Measurements from ENCODE around the gene IGSF9. TPM values are rescaled to one million over a fixed set of nuclear protein-coding genes. Genes with fewer than 3 reads are reported as not detected.

Gene IGSF9, protein sequence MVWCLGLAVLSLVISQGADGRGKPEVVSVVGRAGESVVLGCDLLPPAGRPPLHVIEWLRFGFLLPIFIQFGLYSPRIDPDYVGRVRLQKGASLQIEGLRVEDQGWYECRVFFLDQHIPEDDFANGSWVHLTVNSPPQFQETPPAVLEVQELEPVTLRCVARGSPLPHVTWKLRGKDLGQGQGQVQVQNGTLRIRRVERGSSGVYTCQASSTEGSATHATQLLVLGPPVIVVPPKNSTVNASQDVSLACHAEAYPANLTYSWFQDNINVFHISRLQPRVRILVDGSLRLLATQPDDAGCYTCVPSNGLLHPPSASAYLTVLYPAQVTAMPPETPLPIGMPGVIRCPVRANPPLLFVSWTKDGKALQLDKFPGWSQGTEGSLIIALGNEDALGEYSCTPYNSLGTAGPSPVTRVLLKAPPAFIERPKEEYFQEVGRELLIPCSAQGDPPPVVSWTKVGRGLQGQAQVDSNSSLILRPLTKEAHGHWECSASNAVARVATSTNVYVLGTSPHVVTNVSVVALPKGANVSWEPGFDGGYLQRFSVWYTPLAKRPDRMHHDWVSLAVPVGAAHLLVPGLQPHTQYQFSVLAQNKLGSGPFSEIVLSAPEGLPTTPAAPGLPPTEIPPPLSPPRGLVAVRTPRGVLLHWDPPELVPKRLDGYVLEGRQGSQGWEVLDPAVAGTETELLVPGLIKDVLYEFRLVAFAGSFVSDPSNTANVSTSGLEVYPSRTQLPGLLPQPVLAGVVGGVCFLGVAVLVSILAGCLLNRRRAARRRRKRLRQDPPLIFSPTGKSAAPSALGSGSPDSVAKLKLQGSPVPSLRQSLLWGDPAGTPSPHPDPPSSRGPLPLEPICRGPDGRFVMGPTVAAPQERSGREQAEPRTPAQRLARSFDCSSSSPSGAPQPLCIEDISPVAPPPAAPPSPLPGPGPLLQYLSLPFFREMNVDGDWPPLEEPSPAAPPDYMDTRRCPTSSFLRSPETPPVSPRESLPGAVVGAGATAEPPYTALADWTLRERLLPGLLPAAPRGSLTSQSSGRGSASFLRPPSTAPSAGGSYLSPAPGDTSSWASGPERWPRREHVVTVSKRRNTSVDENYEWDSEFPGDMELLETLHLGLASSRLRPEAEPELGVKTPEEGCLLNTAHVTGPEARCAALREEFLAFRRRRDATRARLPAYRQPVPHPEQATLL
- 12.4 TPM for total RNA-seq

DNA sequence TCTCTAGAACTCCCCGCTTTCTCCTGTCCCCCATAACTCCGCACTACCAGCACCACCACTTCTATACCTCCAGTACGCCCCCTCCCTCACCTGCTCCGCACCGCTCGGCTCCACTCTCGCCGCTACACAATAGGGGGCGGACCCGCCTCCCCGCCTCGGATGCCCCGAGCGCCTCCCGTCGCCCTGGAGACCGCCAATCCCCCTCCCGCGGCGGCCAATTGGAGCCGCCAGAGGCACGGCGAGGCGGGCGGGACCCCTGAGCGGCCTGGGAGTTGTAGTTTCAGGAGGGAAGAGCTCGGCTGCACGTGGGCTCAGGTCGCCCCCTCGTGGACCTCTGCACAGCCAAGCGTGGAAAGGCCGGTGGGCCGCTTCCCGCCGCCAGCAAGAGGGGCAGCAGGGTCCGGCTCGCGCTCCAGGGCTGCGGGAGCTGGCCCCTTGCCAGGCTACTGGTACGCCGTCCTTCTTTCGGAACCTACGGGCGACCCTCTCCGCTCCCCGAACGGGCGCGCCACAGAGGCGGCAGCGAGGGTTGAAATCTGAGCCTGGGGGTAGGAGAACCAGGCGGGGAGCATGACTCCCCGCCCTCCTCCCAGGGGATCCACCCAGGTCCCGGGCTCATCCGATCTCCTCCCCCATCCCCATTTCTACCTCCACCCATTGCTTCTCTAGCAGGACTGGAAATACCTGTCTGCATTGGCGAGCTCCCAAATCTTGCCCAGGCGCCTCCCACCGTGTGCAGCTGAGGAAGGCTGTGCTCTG, at the start of gene IGSF9:
Gene IGSF9, minus strand, starts transcription at position 131 of the 759 bp plus-strand sequence. CDS start 2,159 bp downstream, outside the sequence.
- DNase-seq (ENCODE audit: low spot score), result peak; percentile 86

DNA sequence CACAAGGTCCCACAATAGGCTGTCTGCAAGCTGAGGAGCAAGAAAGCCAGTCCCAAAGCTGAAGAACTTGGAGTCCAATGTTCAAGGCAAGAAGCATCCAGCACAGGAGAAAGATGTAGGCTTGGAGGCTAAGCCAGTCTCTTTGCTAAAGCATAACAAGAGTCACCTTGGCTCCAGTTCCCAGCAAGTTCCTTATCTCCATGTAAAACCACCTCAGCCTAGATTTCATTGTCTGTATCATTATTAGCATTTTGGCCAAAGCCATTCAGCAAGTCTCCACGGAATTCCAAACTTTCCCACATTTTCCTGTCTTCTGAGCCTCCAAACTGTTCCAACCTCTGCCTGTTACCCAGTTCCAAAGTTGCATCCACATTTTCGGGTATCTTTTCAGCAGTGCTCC, 49.5 kb upstream of the IGSF9 start:
- no peak for DNase-seq (ENCODE audit: low spot score)

DNA sequence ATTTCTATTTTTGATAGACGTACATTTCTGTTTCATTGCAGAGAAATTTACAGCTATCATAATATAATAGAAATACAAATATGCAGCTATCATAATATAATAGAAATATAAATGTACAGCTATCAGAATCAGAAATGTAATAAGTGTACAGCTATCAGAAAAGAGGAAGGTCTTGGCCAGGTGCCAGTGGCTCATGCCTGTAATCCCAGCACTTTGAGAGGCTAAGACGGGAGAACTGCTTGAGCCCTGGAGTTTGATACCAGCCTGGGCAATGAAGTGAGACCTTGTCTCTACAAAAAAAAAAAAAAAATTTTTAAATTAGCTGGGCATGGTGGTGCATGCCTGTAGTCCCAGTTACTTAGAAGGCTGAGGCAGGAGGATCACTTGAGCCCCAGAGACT, 48.5 kb upstream of the IGSF9 start:
- DNase-seq (ENCODE audit: low spot score), result no peak

DNA sequence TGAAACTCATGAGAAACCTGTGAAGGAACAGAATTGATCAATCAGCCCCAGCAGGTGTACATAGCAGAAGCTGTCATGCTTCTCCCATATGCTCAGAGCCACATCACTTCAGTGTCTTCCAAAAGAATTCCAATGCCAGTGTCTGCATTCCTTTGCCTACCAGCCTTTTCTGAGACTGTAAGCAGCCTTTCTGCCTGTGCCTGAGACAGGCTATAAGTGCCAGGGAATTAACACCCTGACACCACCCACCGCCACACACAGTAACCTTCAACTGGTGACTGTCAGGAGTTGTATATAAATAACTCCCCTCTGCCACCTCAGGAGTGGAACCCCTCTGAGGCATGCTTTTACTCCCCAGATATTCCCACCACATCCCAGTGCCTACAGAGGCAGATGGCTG, 46.7 kb upstream of the IGSF9 start:
- no peak for DNase-seq (ENCODE audit: low spot score)

DNA sequence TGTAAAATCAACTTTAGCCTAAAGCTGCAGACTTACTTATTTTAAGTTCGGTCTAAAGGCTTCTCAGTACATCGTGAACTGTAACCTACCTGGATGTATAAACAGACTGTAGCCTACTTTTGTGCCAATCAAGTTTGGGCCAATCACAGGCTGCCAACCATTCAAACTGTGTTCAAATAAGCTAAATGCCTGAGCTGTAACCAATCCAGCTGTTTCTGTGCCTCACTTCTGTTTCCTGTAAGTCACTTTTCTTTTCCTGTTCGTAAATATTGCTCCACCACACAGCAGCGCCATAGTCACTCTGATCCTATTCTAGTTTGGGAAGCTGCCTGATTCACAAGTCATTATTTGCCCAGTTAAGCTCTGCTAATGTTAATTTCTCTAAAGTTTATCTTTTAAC, 46.1 kb upstream of the IGSF9 start:
- no peak for DNase-seq (ENCODE audit: low spot score)

DNA sequence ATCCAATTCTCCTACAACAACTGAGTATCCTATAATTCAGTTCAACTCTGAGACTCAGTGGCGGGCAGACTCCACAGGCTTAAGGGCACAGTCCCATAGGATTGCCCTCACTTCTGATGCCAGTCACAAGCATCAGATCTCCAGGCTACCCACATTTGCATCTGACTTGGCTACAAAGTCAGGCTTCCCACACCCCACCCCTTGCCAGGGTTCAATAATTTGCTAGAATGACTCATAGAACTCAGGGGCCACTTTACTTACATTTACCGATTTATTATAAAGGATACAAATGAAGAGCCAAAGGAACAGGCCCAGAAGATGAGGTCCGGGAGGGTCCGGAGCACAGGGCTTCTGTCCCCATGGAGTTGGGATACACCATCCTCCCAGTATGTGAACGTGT, 44.6 kb upstream of the IGSF9 start:
- no peak for DNase-seq (ENCODE audit: low spot score)

DNA sequence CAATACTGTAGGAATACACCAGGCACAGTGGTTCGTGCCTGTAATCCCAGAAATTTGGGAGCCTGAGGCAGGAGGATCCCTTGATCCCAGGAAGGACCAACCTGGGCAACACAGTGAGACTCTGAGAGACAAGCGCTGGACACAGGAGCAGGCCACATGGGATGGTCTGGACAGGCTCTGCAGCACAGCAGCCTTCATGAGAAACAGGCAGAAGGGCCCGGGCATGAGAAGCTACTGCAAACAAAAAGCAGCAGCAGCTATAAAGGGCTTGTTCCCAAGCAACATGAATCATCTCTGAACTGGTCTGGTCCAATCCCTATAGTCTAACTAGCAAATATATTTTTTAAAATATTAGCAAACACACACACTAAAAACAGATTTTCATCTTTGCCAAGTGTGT, 44.2 kb upstream of the IGSF9 start:
- DNase-seq (ENCODE audit: low spot score), result no peak

DNA sequence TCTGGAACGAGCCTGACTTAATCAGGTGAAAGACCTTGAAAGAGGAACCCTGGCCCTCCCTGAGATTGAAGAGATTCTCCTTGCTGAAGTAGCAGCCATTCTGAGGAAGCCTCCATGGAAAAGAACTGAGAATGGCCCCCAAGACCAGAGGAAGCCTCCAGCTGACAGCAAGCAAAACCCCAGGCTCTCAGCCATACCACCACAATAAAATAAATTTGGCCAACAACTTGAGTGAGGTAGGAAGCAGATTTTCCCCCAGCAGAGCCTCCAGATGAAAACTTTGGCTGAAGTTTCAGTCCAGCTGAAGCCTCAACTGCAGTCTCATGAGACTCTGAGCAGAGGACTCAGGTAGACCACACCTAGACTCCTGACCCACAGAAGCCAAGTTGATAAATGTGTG, 42.6 kb upstream of the IGSF9 start:
- no peak for DNase-seq (ENCODE audit: low spot score)

DNA sequence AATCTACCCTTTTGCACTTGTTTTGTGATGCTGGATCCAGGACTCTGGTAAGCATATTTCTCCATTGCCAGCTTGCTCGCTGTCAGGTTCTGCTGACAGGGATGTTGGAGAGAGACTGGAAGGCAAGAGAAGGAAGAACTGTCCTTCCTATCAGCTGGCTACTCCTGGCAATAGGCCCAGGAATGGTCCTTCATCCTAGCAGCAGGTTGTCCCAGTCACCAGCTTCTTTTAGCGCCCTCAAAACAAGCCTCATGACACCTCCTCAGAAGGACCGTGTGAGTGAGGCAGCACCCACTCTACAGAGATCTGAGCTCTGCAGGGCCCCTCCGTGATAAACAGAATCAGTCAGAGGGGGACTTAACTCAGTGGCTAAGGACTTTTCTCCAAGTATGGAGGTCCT, 41.8 kb upstream of the IGSF9 start:
- no peak for DNase-seq (ENCODE audit: low spot score)

DNA sequence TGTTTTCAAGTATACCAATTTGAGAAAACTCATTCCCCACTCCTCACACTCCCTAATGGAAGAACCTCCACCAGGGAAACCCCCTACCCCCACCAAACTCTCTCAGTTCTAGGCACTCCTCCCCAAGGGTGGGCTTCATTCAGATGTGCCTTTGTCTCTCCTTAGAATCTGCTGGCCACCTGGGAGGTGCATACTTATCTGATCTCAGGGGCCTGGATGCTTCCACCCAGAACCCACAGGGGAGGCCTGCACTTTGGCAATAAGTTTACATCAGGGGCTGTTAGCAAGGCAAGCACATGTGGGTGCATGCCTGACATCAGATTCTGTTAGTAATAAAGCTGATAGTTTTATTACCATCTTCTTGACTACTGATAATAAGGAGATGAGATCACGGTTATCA, 41.1 kb upstream of the IGSF9 start:
- no peak for DNase-seq (ENCODE audit: low spot score)

DNA sequence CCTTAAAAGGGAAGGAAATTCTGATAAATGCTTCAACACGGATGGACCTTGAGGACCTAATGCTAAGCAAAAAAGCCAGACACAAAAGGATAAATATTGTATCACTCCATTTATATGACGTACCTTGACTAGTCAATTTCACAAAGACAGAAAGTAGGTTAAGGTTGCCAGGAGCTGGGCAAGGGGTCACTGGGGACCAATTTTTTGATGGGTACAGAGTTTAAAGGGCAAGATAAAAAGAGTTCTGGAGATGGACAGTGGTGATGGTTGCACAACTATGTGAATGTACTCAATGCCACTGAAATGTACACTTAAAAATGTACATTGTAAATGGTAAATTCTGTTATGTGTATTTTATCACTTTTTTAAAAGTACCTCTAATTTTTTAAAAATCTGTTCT, 40.7 kb upstream of the IGSF9 start:
- no peak for DNase-seq (ENCODE audit: low spot score)

DNA sequence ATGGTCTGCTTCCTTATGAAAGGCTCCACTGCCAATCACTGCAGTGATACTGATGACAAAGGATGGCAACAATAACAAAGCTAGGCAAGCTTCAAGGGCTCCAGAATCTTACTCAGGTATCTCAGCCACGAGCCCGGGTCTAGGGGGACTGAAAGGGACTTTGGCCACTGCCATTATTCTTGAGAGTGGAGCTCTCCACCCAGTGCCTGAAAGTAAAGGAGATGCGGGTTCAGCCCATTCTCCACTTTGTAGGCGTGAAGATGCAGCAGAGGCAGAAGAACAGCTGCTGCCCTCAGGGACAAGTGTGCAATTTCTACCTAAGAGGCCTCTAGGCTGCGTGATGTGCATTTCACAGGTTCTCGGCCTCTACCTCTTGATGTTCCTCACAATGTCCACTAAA, 40.1 kb upstream of the IGSF9 start:
- no peak for DNase-seq (ENCODE audit: low spot score)

DNA sequence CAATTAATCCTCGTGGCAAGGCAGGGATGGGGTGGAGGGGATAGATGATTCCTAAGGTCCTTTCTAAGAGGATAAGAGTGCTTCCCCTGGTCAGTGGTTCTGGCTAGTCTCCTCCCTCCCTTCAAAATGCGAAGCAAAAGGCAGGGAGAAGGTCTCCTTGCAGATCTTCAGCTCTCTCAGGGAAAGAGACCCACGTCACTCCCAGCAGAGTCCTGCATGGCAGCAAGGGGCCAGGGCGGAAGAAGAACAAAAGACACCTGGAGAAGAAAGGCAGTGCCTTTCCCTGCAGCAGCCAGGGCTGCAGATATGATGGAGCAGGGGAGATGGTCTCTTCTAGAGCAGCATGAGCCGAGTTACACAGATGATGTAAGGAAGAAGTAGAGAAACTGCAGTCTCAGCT, 38.3 kb upstream of the IGSF9 start:
- DNase-seq (ENCODE audit: low spot score), result no peak

DNA sequence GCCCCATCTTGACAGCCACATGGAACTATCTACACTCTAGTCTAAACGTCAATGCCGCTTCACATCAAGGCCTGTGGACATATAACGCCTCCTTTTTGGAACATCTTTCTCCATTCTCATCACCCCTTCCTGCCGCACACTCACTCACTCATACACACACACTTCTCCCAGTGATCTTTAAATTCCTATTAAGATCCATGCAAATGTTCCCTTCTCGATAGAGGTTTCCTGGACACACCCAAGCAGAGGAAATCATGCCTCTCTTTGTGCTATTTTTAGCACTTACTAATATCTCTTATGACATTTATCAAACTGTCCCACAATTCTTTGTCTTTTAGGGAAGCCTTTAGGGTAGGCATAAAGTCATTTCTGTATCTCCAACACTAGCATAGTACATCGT, 36.9 kb upstream of the IGSF9 start:
- DNase-seq (ENCODE audit: low spot score), result no peak

DNA sequence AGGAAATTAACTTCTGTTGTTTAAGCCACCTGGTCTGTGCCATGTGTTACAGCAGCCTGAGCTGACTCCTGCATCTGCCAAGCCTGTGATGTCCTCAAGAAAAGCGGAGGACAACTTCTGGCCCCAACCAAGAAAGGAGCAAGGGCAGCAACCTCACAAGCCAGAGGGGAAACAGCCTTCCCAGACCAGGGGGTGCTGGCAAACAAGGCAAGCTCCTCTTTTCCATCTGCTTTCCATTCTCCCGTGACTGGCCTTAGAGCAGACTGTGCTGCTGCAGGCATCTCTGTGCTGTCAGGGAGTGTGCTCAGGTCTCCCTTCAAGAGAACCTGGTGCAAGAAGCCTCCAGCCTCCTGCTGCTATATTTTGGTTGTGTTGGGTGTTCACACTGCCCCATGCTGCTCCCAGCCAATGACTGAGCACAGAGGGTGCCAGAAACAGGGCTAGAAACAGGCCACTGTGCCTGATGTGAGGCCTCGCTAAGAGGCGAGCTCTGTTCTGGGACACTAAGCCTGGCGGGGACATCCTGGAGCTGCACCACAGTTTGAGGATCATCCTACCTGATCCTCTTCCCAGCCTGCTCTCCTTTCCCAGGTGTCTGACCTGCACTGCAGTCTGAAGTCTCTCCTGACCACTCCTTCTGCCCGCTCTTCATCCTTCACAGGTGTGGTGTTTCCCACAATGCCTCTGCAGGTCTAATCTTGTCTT, 36.1 kb upstream of the IGSF9 start:
- DNase-seq (ENCODE audit: low spot score), result no peak

DNA sequence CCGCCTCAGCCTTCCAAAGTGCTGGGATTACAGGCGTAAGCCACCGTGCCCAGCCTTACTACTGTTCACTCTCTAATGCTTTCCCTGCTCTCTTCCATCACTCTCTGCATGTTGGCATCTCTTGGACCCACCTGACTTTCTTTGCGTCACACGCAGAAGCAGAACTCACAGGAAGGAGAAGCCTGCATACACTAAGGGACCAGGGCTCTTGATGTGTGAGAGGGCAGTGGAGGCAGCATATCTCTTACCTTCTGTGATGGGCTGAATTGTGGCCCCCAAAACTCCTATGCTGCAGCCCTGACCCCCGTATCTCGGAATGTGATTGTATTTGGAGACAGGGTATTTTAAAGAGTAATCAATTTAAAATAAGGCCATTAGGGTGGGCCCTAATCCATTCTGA, 35.4 kb upstream of the IGSF9 start:
- no peak for DNase-seq (ENCODE audit: low spot score)

DNA sequence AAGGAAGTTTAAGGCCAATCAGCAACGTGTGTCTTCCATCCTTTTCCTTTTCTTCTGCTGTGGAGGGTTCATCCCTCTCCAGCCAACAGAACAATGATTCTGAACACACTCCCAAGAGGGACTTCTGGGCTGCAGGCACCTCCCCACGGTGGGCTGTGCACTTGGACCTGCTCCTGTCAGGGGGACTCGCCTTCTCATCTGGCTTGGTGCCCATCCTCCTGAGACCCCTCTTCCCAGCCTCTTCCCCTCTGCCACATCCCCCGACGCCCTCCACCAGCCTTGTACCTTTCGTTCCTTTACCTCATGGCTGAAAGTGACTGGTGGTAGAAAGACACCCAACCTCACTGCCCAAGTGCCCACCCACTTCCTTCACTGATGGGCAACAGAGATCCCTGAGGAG, 34.7 kb upstream of the IGSF9 start:
- DNase-seq (ENCODE audit: low spot score), result no peak

DNA sequence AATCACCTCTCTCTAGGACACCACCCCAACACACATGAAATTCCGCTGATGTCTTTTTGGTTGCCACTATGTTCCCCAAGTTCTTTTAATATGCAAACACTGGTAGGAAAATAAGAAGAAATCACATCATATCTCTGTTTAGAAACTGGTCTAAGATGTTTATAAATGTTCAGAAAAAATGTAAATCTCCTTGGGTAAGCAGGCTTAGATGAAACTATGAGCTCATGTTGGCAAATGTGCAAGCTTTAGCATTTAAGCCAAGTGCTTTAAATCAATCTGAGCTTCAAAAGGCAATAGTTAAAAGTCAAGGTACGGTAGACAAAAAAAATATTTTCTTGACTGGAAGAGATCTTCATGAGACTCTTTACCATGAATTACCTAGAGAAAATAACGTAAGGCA, 33.8 kb upstream of the IGSF9 start:
- no peak for DNase-seq (ENCODE audit: low spot score)

DNA sequence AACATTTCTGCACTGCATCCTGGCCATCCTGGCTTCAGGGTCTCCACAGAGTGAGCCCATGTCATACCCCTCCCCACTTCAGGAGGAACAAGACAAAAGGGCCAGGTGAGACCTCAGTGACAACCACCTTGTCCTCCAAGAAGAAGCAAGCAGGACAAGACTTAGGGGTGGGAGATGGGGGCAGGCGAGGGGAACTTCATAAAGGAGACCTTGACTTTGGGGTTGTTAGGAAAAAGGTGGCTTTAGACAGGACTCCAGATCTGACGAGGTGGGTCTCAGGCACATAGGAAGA, 32.6 kb upstream of the IGSF9 start:
- DNase-seq (ENCODE audit: low spot score), result no peak

DNA sequence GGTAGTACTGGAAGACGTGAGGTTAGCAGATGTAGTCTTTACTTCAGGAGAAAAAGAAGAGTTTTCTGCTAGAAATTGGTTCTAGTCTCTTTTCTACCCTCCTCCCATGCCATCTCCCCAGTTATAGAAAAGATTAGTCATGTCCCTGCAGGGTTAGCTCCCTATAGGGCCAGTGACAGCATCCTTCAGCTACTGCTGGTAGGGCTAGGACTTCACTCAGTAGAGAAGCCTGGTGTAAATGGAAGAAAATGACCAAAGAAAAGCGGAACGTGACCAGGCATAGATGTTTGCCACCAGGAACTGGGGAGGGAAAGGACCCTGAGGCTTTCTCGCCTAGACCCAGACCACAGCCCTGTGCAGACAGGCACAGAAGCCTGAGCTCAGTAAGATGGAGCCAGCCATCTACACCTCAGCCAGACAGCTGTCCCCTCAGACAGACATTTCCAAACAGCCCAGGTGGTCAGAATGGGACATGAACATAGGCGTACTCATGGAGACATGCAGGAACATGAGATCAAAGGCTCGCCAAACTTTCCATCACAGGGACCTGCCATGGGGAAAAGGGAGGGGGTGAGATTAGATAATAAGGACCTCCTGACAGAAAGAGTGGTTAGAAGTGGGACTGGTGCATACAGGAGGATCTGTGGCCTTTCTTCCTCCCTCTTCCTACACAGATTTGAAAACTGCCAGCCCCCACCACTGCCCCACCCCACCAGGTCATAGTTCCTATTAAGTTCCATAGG, 32.1 kb upstream of the IGSF9 start:
- no peak for DNase-seq (ENCODE audit: low spot score)
